Fibroblast of the aortic adventitia (primary cell): ENCODE measurements around the gene FAM53A. TPM values are rescaled to one million over a fixed set of nuclear protein-coding genes. Genes with fewer than 3 reads are reported as not detected.

ENCODE experiments used
- DNase-seq: peaks from one replicate; pipeline ENCODE4 v3.0.0-alpha.2; 2010; ENCODE audit warnings: low read depth
- H3K4me3 ChIP-seq: 2 replicates; pipeline ENCODE4 v1.5.1; 2011; ENCODE audit warnings: low read depth, mild to moderate bottlenecking, control low read depth, low read length, moderate library complexity
- total RNA-seq: library from RNA; depleted of rRNA; stranded (reverse); fragments of >200 nt; gene quantifications from 2 replicates; pipeline ENCODE4 v1.2.3, GENCODE V29; 2012; ENCODE audit warnings: low replicate concordance
- TF ChIP-seq, protein P1 (sequence below): IDR thresholded peaks from 2 replicates; pipeline ENCODE4 v1.5.1; 2011; ENCODE audit warnings: mild to moderate bottlenecking, low read length, control low read depth, inconsistent platforms; ENCODE audit not compliant: insufficient read depth

The FAM53A gene
- total RNA-seq, 1 donor = 2.5 TPM

DNA sequence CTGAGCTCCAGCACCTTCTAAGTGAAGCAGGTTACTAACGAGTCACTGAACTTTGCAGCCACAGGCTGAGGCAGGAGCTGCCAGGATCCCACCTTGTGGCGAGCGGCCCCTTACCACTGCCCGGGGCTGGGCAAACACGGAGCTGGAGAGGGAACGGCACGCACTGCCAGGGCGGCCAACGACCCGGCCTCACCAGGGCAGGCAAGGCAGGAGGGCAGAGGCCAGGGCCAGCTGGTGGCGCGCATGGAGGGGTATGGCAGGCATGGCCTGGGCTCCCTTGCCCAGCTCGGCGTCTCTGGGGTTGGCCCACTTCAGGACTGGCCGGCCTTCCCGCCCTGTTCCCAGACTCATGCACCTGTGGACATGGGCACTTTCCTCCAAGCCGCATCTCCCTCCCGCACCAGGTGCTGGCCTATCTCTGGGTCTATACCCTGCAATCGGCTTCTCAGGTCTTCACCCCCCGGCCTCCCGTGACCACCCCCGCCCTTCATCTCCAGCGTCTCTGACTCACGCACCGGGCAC is 64.9 kb downstream of the FAM53A start:
- TF ChIP-seq, protein P1, sequence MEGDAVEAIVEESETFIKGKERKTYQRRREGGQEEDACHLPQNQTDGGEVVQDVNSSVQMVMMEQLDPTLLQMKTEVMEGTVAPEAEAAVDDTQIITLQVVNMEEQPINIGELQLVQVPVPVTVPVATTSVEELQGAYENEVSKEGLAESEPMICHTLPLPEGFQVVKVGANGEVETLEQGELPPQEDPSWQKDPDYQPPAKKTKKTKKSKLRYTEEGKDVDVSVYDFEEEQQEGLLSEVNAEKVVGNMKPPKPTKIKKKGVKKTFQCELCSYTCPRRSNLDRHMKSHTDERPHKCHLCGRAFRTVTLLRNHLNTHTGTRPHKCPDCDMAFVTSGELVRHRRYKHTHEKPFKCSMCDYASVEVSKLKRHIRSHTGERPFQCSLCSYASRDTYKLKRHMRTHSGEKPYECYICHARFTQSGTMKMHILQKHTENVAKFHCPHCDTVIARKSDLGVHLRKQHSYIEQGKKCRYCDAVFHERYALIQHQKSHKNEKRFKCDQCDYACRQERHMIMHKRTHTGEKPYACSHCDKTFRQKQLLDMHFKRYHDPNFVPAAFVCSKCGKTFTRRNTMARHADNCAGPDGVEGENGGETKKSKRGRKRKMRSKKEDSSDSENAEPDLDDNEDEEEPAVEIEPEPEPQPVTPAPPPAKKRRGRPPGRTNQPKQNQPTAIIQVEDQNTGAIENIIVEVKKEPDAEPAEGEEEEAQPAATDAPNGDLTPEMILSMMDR = no peak
- H3K4me3 ChIP-seq = no peak overlapping the region
- no peak for DNase-seq

DNA sequence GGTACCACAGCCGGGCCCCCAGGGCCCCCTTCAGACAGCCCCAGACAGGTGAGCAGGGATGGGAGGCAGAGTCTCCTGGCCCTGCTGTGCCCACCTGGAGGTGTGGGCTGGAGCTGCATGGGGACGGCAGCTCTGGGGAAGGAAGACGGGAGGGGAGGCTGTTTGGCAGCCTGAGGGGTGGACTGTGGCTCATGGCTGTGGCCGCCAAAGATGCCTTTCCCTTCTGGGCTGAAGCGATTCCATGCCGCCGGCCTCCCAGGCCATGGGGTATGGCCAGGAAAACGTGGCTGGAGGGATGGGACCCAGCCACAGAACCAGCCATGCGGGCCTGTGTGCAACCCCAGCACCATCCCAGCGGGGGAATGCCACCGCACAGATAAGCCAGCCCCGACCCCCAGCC is 65.7 kb downstream of the FAM53A start:
- TF ChIP-seq, protein P1 = no peak
- H3K4me3 ChIP-seq = no peak overlapping the region
- no peak for DNase-seq

GRCh38 chr4:1616557-1616930 is 67.6 kb downstream of the FAM53A start:
- TF ChIP-seq, protein P1 = no peak
- peak; percentile 12 for DNase-seq
- no peak overlapping the region for H3K4me3 ChIP-seq

DNA sequence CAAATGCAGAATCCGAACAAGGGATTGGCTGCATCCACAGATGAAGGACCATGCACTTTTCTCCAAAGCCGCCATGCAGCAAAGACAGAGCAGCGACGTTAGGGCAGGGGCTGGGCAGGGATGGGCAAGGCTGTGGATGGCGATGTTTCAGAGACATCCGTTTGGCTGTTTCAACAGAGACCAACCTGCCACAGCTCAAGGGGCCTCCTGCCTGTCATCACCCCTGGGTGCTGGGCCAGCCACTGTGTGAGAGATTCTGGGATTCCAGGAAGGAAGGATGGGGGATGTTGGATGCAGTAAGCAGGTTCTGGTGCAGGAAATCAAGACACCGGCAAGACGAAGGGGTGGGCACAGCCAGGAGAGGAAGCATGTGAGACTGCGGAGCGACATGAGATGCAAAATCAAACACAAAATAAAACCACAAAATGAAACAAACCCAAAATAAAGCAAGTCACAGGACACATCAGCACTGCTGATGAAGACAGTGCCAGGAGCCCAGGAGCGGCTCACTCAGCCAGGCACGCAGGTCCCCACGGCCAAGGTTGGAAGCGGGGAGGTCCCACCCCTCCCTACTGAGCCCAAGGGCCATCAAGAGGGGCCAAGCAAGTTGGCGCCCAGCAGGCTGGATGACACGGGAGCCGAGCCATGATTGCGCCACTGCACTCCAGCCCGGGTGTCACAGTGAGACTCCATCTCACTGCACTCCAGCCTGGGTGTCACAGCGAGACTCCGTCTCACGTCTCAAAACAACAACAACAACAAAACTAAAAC is 68.1 kb downstream of the FAM53A start:
- DNase-seq = no peak
- TF ChIP-seq, protein P1 = no peak
- H3K4me3 ChIP-seq = no peak overlapping the region

DNA sequence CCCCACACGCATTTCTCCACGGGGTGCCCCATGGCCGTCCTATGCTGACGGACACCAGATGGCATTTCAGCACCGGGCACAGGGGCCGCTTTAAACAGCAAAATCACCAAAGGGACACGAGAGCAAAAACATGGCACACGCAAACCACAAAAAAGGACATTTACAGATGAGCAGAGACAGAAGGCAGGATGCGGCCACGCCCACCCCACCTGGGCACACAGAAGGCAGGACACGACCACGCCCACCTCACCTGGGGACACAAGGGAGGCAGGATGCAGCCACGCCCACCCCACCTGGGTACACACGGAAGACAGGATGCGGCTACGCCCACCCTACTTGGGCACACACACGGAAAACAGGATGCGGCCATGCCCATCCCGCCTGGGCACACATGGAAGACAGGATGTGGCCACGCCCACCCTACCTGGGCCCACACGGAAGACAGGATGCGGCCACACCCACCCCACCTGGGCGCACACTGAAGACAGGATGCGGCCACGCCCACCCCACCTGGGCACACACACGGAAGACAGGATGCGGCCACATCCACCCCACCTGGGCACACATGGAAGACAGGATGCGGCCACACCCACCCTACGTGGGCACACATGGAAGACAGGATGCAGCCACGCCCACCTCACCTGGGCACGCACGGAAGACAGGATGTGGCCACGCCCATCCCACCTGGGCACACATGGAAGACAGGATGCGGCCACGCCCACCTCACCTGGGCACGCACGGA is 69.1 kb downstream of the FAM53A start:
- DNase-seq = no peak
- TF ChIP-seq, protein P1 = no peak
- no peak overlapping the region for H3K4me3 ChIP-seq

GRCh38 chr4:1614502-1614853 is 69.6 kb downstream of the FAM53A start:
- TF ChIP-seq, protein P1 = no peak
- no peak overlapping the region for H3K4me3 ChIP-seq
- no peak for DNase-seq
